WTC11 (cell line): ENCODE measurements around the gene DBT. TPM values are rescaled to one million over a fixed set of nuclear protein-coding genes. Genes with fewer than 3 reads are reported as not detected.

Experiments
- ATAC-seq: fragments of 200-7000 bp; cut with Tn5 transposase; 2 replicates; pipeline ENCODE4 v1.10.0; 2021; ENCODE audit warnings: mild to moderate bottlenecking, moderate library complexity
- CTCF ChIA-PET: fragments of 300-600 bp; sonication (Branson Sonifier 250); formaldehyde crosslinking; loops from one replicate; lab custom pipeline; 2021; ENCODE audit warnings: antibody characterized with exemption; lab: Charles Lee
- POLR2A ChIA-PET: fragments of 350-600 bp; sonication (Branson Sonifier 250); formaldehyde crosslinking; loops from one replicate; lab custom pipeline; 2021; ENCODE audit warnings: antibody characterized with exemption; lab: Charles Lee
- DNase-seq: peaks from one replicate; pipeline ENCODE4 v3.0.0; 2021; ENCODE audit warnings: low spot score
- H3K27ac Mint-ChIP-seq: 2 replicates; pipeline ENCODE4 v1.8.0; 2021; ENCODE audit warnings: mixed read lengths
- H3K27me3 Mint-ChIP-seq: 2 replicates; pipeline ENCODE4 v1.8.0; 2021; ENCODE audit warnings: low read depth, mild to moderate bottlenecking, moderate library complexity, mixed read lengths
- H3K36me3 Mint-ChIP-seq: 2 replicates; pipeline ENCODE4 v1.8.0; 2021; ENCODE audit warnings: mixed read lengths
- H3K4me1 Mint-ChIP-seq: 2 replicates; pipeline ENCODE4 v1.8.0; 2022; ENCODE audit warnings: mixed read lengths
- H3K4me3 Mint-ChIP-seq: 2 replicates; pipeline ENCODE4 v1.8.0; 2021; ENCODE audit warnings: mild to moderate bottlenecking, moderate library complexity, mixed read lengths
- H3K9me3 Mint-ChIP-seq: 2 replicates; pipeline ENCODE4 v1.8.0; 2021; ENCODE audit warnings: mixed read lengths
- AFF4 ChIP-seq: sonication (generic); formaldehyde crosslinking; IDR thresholded peaks from 2 replicates; pipeline ENCODE4 v1.8.1; 2023; ENCODE audit warnings: mild to moderate bottlenecking, missing genetic modification reagents, borderline replicate concordance
- AR ChIP-seq: fragments of 250-450 bp; sonication (Bioruptor Pico); IDR thresholded peaks from 2 replicates; pipeline ENCODE4 v1.9.0; 2021; ENCODE audit warnings: mild to moderate bottlenecking
- ATF6 ChIP-seq: sonication (generic); formaldehyde crosslinking; IDR thresholded peaks from 2 replicates; pipeline ENCODE4 v1.8.1; 2023; ENCODE audit warnings: mild to moderate bottlenecking, missing genetic modification reagents
- CTCF ChIP-seq: fragments of 200-600 bp; IDR thresholded peaks from 2 replicates; pipeline ENCODE4 v1.8.0; 2022; ENCODE audit warnings: antibody characterized with exemption
- FOXP4 ChIP-seq: sonication (generic); formaldehyde crosslinking; IDR thresholded peaks from 2 replicates; pipeline ENCODE4 v1.8.0; 2022; ENCODE audit warnings: mild to moderate bottlenecking, missing genetic modification reagents
- GABPB1 ChIP-seq: sonication (generic); formaldehyde crosslinking; IDR thresholded peaks from 2 replicates; pipeline ENCODE4 v1.8.1; 2023; ENCODE audit warnings: mild to moderate bottlenecking, missing genetic modification reagents
- HMGA2 ChIP-seq: fragments of 250-450 bp; sonication (Bioruptor Pico); IDR thresholded peaks from 2 replicates; pipeline ENCODE4 v1.4.0; 2021; ENCODE audit warnings: mild to moderate bottlenecking, moderate library complexity
- NFYB ChIP-seq: sonication (generic); formaldehyde crosslinking; conservative IDR thresholded peaks from 2 replicates; pipeline ENCODE4 v1.8.0; 2022; ENCODE audit warnings: low read depth, missing genetic modification reagents
- TP53 ChIP-seq: sonication (generic); formaldehyde crosslinking; IDR thresholded peaks from 2 replicates; pipeline ENCODE4 v1.8.1; 2023; ENCODE audit warnings: mild to moderate bottlenecking, missing genetic modification reagents
- USF2 ChIP-seq: sonication (generic); formaldehyde crosslinking; IDR thresholded peaks from 2 replicates; pipeline ENCODE4 v1.8.1; 2023; ENCODE audit warnings: mild to moderate bottlenecking, missing genetic modification reagents, moderate library complexity
- ZMAT4 ChIP-seq: fragments of 250-450 bp; sonication (Bioruptor Pico); IDR thresholded peaks from 2 replicates; pipeline ENCODE4 v1.9.0; 2021; ENCODE audit warnings: mild to moderate bottlenecking
- ZNF121 ChIP-seq: sonication (generic); formaldehyde crosslinking; IDR thresholded peaks from 2 replicates; pipeline ENCODE4 v1.8.0; 2023; ENCODE audit warnings: missing genetic modification reagents
- ZNF281 ChIP-seq: sonication (generic); formaldehyde crosslinking; IDR thresholded peaks from 2 replicates; pipeline ENCODE4 v1.8.0; 2023; ENCODE audit warnings: mild to moderate bottlenecking, missing genetic modification reagents
- ZNF317 ChIP-seq: sonication (generic); formaldehyde crosslinking; IDR thresholded peaks from 2 replicates; pipeline ENCODE4 v1.8.1; 2023; ENCODE audit warnings: low read depth, mild to moderate bottlenecking, moderate library complexity, missing genetic modification reagents, borderline replicate concordance
- ZNF425 ChIP-seq: fragments of 250-450 bp; sonication (Bioruptor Pico); conservative IDR thresholded peaks from 2 replicates; pipeline ENCODE4 v1.9.0; 2021; ENCODE audit warnings: mild to moderate bottlenecking
- total RNA-seq: library from RNA; stranded (reverse); gene quantifications from 3 replicates; pipeline ENCODE4 v1.2.3, GENCODE V29; 2021

Gene DBT
- total RNA-seq, 1 experiment from 2014 or later: 20.1 TPM

- CTCF ChIA-PET: no interaction called here
- Mint-ChIP-seq H3K36me3 (peaks cover 56% of the 10 kb centered on the region), H3K9me3 (no peaks in the 10 kb centered on the region), H3K4me1 (peaks cover 12% of the 10 kb centered on the region), H3K27me3 (no peaks in the 10 kb centered on the region), H3K27ac (no peak overlapping the region), H3K4me3 (no peak overlapping the region)
- TF ChIP-seq CTCF (no peak), ZNF121 (CRISPR knock-in tag) (peak; percentile 93)
- no peak for ATAC-seq
- no peak for DNase-seq
- POLR2A ChIA-PET: no interaction called here
These were observed 17.5 kb downstream of the DBT start for GRCh38 chr1:100232156-100232555.

GRCh38 chr1:100231721-100232120 lies 17.9 kb downstream of the DBT start:
- H3K4me3 Mint-ChIP-seq: no peak overlapping the region
- no peak for DNase-seq
- ChIA-PET POLR2A (no interaction called here), CTCF (no interaction called here)
- no peaks in the 10 kb centered on the region for H3K9me3 Mint-ChIP-seq
- peaks cover 12% of the 10 kb centered on the region for H3K4me1 Mint-ChIP-seq
- H3K27me3 Mint-ChIP-seq: no peaks in the 10 kb centered on the region
- H3K27ac Mint-ChIP-seq: no peak overlapping the region
- H3K36me3 Mint-ChIP-seq: peaks cover 52% of the 10 kb centered on the region
- no peak for ATAC-seq
- TF ChIP-seq ZNF425 (CRISPR knock-in tag): no peak
- TF ChIP-seq ZNF317: no peak
- TF ChIP-seq AFF4: no peak
- no peak for TF ChIP-seq TP53 (CRISPR knock-in tag)
- TF ChIP-seq GABPB1 (CRISPR knock-in tag): no peak
- TF ChIP-seq HMGA2 (CRISPR knock-in tag): no peak
- TF ChIP-seq FOXP4 (CRISPR knock-in tag): no peak
- TF ChIP-seq AR: no peak
- TF ChIP-seq ATF6 (CRISPR knock-in tag): no peak
- TF ChIP-seq ZMAT4 (CRISPR knock-in tag): no peak
- no peak for TF ChIP-seq NFYB (CRISPR knock-in tag)
- no peak for TF ChIP-seq USF2
- no peak for TF ChIP-seq ZNF281 (CRISPR knock-in tag)
